Measurements from ENCODE around the gene KRTAP5-1.

Gene KRTAP5-1

DNA sequence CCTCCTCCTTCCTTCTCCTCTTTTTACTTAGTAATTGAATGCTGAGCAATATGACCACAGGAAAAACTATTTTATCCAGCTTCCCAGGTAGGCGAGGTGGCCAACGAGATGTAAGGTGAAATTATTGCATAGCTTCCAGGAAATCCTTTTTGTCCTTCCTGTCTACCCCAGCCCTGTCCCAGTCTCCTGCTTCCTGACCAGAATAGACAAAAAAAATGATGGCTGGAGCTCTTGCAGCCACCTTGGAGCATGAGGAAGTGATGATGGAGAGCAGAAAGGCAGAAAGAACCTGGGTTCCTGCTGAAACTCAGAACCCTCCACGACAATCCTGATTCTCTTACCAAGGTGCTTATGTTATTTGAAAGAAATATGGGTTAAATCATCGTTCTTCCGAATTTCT, 46.9 kb downstream of the KRTAP5-1 start:
- in situ Hi-C loops (cut with HindIII; ENCODE audit: low pct_ligation_motif_present, low sequenced_read_pairs) = no loop called here
- DNase-seq = no peak
- TF ChIP-seq, protein P1, sequence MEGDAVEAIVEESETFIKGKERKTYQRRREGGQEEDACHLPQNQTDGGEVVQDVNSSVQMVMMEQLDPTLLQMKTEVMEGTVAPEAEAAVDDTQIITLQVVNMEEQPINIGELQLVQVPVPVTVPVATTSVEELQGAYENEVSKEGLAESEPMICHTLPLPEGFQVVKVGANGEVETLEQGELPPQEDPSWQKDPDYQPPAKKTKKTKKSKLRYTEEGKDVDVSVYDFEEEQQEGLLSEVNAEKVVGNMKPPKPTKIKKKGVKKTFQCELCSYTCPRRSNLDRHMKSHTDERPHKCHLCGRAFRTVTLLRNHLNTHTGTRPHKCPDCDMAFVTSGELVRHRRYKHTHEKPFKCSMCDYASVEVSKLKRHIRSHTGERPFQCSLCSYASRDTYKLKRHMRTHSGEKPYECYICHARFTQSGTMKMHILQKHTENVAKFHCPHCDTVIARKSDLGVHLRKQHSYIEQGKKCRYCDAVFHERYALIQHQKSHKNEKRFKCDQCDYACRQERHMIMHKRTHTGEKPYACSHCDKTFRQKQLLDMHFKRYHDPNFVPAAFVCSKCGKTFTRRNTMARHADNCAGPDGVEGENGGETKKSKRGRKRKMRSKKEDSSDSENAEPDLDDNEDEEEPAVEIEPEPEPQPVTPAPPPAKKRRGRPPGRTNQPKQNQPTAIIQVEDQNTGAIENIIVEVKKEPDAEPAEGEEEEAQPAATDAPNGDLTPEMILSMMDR (IDR thresholded peaks at IDR 0.05; ENCODE audit: low read depth, low read length, missing control alignments) = no peak
- H3K4me3 ChIP-seq (ENCODE audit: low read depth, low read length) = no peak overlapping the region
- no peaks in the 10 kb centered on the region for H3K36me3 ChIP-seq (replicated peaks)
- H3K27me3 ChIP-seq (replicated peaks) = peaks cover 4% of the 10 kb centered on the region
- no peak overlapping the region for H3K27ac ChIP-seq

DNA sequence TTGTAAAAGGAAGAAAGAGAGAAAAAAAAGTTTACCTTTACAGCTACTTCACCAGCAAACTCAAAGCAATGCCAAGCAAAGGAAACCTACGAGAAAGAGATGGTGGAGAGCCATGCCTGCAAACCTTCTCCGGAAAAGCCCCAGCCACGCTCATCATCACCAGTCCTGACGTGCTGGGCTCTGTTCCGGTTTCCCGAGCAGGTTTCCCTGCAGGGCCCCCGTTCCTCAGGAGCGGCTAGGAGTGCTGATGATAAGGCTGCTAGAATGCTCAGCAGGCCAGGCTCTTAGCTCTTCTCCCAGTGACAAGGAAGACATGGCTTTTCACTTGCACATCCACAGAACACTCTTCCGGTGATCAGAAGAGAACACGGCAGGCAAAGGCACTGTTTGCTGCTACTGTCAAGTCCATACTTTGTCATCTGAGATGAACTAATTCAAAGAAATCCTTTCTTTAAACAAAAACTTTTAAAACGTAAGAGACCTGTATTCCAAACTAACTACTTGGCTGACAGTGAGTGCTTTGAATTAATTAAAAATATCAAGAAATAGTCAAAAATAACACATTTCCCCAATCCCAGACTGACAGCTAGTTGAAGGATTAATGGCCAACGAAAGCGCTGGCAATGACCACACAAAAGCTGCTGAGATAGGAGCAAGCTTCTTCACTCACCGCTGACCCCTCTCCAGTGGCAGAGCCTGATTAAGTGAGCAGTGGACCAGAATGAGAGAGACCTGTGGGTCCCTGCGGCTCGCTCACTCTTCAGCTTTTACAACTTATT, 48.8 kb downstream of the KRTAP5-1 start:
- H3K27me3 ChIP-seq (replicated peaks) = peaks cover 4% of the 10 kb centered on the region
- in situ Hi-C loops (cut with HindIII; ENCODE audit: low pct_ligation_motif_present, low sequenced_read_pairs) = no loop called here
- no peak overlapping the region for H3K27ac ChIP-seq
- no peaks in the 10 kb centered on the region for H3K36me3 ChIP-seq (replicated peaks)
- H3K4me3 ChIP-seq (ENCODE audit: low read depth, low read length) = no peak overlapping the region
- TF ChIP-seq, protein P1 (IDR thresholded peaks at IDR 0.05; ENCODE audit: low read depth, low read length, missing control alignments) = no peak
- no peak for DNase-seq

DNA sequence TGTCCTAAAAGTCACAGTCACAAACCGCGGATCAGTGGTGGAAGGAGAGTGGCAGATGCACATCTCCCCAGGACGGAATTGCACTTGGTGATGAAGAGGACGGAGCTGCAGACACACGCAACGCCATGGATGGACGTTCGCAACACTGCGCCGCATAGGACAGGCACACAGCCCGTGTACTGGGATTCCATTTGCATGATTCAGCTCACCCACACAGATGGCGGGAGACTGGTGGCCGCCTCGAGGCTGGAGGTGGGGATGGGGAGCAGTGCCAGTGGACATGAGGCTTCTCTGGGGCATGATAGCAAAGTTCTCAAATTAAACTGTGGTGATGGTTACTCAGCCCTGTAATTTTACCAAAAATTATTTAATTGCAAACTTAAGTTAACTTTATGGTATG, 50.4 kb downstream of the KRTAP5-1 start:
- DNase-seq = no peak
- Histone ChIP-seq H3K27me3 (replicated peaks) (peaks cover 4% of the 10 kb centered on the region), H3K4me3 (ENCODE audit: low read depth, low read length) (no peak overlapping the region), H3K27ac (no peak overlapping the region), H3K36me3 (replicated peaks) (no peaks in the 10 kb centered on the region)
- in situ Hi-C loops (cut with HindIII; ENCODE audit: low pct_ligation_motif_present, low sequenced_read_pairs) = no loop called here
- TF ChIP-seq, protein P1 (IDR thresholded peaks at IDR 0.05; ENCODE audit: low read depth, low read length, missing control alignments) = no peak
